ENCODE data around the gene SYCP2.

SYCP2 gene

GRCh38 chr20:59820204-59821041 is 113.0 kb downstream of the SYCP2 start:
- DNase-seq = peak; percentile 68

- no peak for DNase-seq
These were observed 113.8 kb downstream of the SYCP2 start for GRCh38 chr20:59819496-59820203.

GRCh38 chr20:59818911-59819310 is 114.5 kb downstream of the SYCP2 start:
- no peak for DNase-seq

GRCh38 chr20:59817846-59818615 is 115.4 kb downstream of the SYCP2 start:
- no peak for DNase-seq

GRCh38 chr20:59817406-59817805 is 116.0 kb downstream of the SYCP2 start:
- DNase-seq = no peak

GRCh38 chr20:59816146-59816738 is 117.2 kb downstream of the SYCP2 start:
- DNase-seq = no peak

- DNase-seq = no peak
These were observed 118.5 kb downstream of the SYCP2 start for GRCh38 chr20:59814840-59815340.

- no peak for DNase-seq
These were observed 119.2 kb downstream of the SYCP2 start for GRCh38 chr20:59813948-59814839.
